HS-5 (cell line): ENCODE results near the gene TRIM7.
"Not testable (repeated sequence)": the region's sequence is repeated elsewhere in the genome, so short reads cannot be mapped to it uniquely, and the experiment has no call there.

Source experiments
- DNase-seq: peaks from one replicate; pipeline ENCODE4 v3.0.0-alpha.2; 2012; ENCODE audit warnings: low read depth

Gene TRIM7

GRCh38 chr5:181192337-181193046 lies 12.5 kb downstream of the TRIM7 start:
- no peak for DNase-seq

GRCh38 chr5:181191526-181192336 lies 13.3 kb downstream of the TRIM7 start:
- peak; percentile 87 for DNase-seq

- DNase-seq: no peak
Measured at GRCh38 chr5:181190711-181191525, 14.1 kb downstream of the TRIM7 start.

- DNase-seq: no peak
Measured at GRCh38 chr5:181189962-181190710, 14.9 kb downstream of the TRIM7 start.

GRCh38 chr5:181189363-181189961 lies 15.5 kb downstream of the TRIM7 start:
- no peak for DNase-seq

GRCh38 chr5:181188700-181189362 lies 16.2 kb downstream of the TRIM7 start:
- DNase-seq: no peak

GRCh38 chr5:181187500-181188213 lies 17.3 kb downstream of the TRIM7 start:
- no peak for DNase-seq

GRCh38 chr5:181186986-181187499 lies 18.0 kb downstream of the TRIM7 start:
- no peak for DNase-seq

GRCh38 chr5:181186022-181186421 lies 19.0 kb downstream of the TRIM7 start:
- DNase-seq: no peak

- DNase-seq: no peak
Measured at GRCh38 chr5:181185560-181185959, 19.4 kb downstream of the TRIM7 start.

- DNase-seq: no peak
Measured at GRCh38 chr5:181184845-181185216, 20.2 kb downstream of the TRIM7 start.

GRCh38 chr5:181182651-181183050 lies 22.3 kb downstream of the TRIM7 start:
- no peak for DNase-seq

GRCh38 chr5:181181650-181182565 lies 23.1 kb downstream of the TRIM7 start:
- DNase-seq: no peak

- not testable (repeated sequence) for DNase-seq
Measured at GRCh38 chr5:181177559-181177958, 27.4 kb downstream of the TRIM7 start.

- no peak for DNase-seq
Measured at GRCh38 chr5:181176254-181176952, 28.6 kb downstream of the TRIM7 start.

- no peak for DNase-seq
Measured at GRCh38 chr5:181173420-181174342, 31.3 kb downstream of the TRIM7 start.

GRCh38 chr5:181173027-181173419 lies 32.0 kb downstream of the TRIM7 start:
- DNase-seq: no peak
